Smooth muscle cell (in vitro differentiated cells): ENCODE results near the gene NISCH. TPM values are rescaled to one million over a fixed set of nuclear protein-coding genes. Genes with fewer than 3 reads are reported as not detected.

ENCODE experiments used
- DNase-seq: peaks from one replicate; lab custom pipeline; 2025; ENCODE audit not compliant: unreplicated experiment; lab: John Stamatoyannopoulos, UW
- H2AFZ ChIP-seq: fragments of 200-600 bp; sonication (generic); 2 replicates; pipeline ENCODE4 v1.6.0; 2016; ENCODE audit warnings: antibody characterized with exemption, low read depth, mild to moderate bottlenecking
- H3F3A ChIP-seq: fragments of 200-600 bp; sonication (generic); 2 replicates; pipeline ENCODE4 v1.6.0; 2017; ENCODE audit warnings: antibody characterized with exemption, low read depth
- H3K27ac ChIP-seq: fragments of 200-600 bp; sonication (generic); 2 replicates; pipeline ENCODE4 v1.5.1; 2016; ENCODE audit warnings: low read depth, mild to moderate bottlenecking
- H3K27me3 ChIP-seq: fragments of 200-600 bp; sonication (generic); 2 replicates; pipeline ENCODE4 v1.6.1; 2016; ENCODE audit warnings: low read depth, mild to moderate bottlenecking
- H3K36me3 ChIP-seq: fragments of 200-600 bp; sonication (generic); 2 replicates; pipeline ENCODE4 v1.5.1; 2016; ENCODE audit warnings: low read depth
- H3K4me1 ChIP-seq: fragments of 200-600 bp; sonication (generic); 2 replicates; pipeline ENCODE4 v1.5.1; 2016; ENCODE audit warnings: low read depth
- H3K4me2 ChIP-seq: fragments of 200-600 bp; sonication (generic); 2 replicates; pipeline ENCODE4 v1.6.0; 2016; ENCODE audit warnings: mild to moderate bottlenecking
- H3K4me3 ChIP-seq: fragments of 200-600 bp; sonication (generic); 2 replicates; pipeline ENCODE4 v1.5.1; 2016; ENCODE audit warnings: mild to moderate bottlenecking
- H3K79me2 ChIP-seq: fragments of 200-600 bp; sonication (generic); 2 replicates; pipeline ENCODE4 v1.6.0; 2016; ENCODE audit warnings: low read depth, mild to moderate bottlenecking
- H3K9ac ChIP-seq: fragments of 200-600 bp; sonication (generic); 2 replicates; pipeline ENCODE4 v1.6.0; 2016; ENCODE audit warnings: low read depth
- H3K9me3 ChIP-seq: fragments of 200-600 bp; sonication (generic); replicated peaks from 2 replicates; pipeline ENCODE4 v1.5.1; 2016; ENCODE audit warnings: low read depth
- H4K20me1 ChIP-seq: fragments of 200-600 bp; sonication (generic); 2 replicates; pipeline ENCODE4 v1.6.0; 2016; ENCODE audit warnings: low read depth
- WGBS: methylation state at CpG from one replicate; pipeline ENCODE4 v1.1.7; 2016; ENCODE audit warnings: low lambda C conversion rate; 5-methylcytosine and 5-hydroxymethylcytosine counted together
- polyA plus RNA-seq: library from polyadenylated mRNA; unstranded; fragments of >200 nt; fragmentation: Nextera tagmentation; extraction: Ambion mirVana; gene quantifications from 2 replicates; pipeline ENCODE4 v1.2.1, GENCODE V29; 2016
- total RNA-seq: library from RNA; depleted of rRNA; stranded (reverse); fragments of >200 nt; gene quantifications from 2 replicates; pipeline ENCODE4 v1.2.3, GENCODE V29; 2014
- TF ChIP-seq, protein P1 (sequence below): fragments of 200-600 bp; sonication (generic); IDR thresholded peaks from 2 replicates; pipeline ENCODE4 v1.5.1; 2017; ENCODE audit warnings: borderline replicate concordance, mild to moderate bottlenecking, antibody characterized with exemption; ENCODE audit not compliant: insufficient read depth, poor library complexity, severe bottlenecking

The NISCH gene
- total and polyA plus RNA-seq, 2 experiments from 2014 or later, result 47.3 to 55.2 TPM

DNA sequence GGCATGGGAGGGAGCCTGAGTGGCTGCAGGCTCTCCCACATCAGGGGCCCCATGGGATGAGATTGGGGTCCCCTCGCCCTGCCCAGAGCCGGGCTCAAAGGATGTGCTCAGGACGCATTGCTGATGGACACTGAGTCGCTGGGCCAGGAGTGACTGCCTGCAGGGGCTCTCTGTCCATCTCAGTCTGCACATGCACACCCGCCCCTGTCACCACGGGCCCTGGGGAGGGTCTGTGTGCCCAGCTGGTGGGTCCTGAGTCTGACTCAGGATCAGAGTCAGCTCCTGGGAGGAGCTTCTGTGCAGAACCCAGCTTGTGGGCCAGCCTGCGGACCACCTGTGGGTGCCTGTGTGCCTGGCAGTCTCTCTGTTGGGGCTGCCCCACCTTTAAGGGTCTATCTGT, 57.9 kb downstream of the NISCH start:
- Histone ChIP-seq H2AFZ (no peak overlapping the region), H3K27ac (no peak overlapping the region), H3K27me3 (peaks cover 6% of the 10 kb centered on the region), H3K9ac (no peak overlapping the region), H3K36me3 (no peaks in the 10 kb centered on the region), H3K4me2 (no peak overlapping the region), H3K9me3 (no peaks in the 10 kb centered on the region), H4K20me1 (no peaks in the 10 kb centered on the region), H3K79me2 (no peaks in the 10 kb centered on the region), H3K4me1 (no peaks in the 10 kb centered on the region), H3K4me3 (no peak overlapping the region), H3F3A (no peaks in the 10 kb centered on the region)
- TF ChIP-seq, protein P1, sequence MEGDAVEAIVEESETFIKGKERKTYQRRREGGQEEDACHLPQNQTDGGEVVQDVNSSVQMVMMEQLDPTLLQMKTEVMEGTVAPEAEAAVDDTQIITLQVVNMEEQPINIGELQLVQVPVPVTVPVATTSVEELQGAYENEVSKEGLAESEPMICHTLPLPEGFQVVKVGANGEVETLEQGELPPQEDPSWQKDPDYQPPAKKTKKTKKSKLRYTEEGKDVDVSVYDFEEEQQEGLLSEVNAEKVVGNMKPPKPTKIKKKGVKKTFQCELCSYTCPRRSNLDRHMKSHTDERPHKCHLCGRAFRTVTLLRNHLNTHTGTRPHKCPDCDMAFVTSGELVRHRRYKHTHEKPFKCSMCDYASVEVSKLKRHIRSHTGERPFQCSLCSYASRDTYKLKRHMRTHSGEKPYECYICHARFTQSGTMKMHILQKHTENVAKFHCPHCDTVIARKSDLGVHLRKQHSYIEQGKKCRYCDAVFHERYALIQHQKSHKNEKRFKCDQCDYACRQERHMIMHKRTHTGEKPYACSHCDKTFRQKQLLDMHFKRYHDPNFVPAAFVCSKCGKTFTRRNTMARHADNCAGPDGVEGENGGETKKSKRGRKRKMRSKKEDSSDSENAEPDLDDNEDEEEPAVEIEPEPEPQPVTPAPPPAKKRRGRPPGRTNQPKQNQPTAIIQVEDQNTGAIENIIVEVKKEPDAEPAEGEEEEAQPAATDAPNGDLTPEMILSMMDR, result no peak
- 95% methylated on average over 7 of the region's 7 CpGs for WGBS
- DNase-seq, result no peak

DNA sequence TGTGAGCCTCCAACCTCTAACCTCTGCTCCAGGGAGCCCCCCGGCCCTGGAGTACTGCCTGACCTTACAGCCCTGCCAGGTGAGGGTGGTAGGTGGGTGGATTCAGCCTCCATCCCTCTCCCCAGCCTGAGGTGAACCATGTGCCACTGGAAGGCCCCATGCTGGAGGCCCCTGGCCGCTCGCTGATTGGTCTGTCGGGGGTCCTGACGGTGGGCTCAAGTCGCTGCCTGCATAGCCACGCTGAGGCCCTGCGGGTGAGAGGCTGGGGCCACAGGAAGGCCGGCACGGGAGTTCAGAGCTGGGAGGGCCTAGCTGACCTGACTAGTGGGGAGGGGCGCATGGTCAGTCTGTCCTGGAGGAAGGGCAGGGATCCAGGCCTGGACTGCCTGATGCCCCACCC, 59.2 kb downstream of the NISCH start:
- Histone ChIP-seq H4K20me1 (no peaks in the 10 kb centered on the region), H3K79me2 (no peaks in the 10 kb centered on the region), H3K9ac (no peak overlapping the region), H2AFZ (no peak overlapping the region), H3K4me1 (no peaks in the 10 kb centered on the region), H3K4me3 (no peak overlapping the region), H3K9me3 (no peaks in the 10 kb centered on the region), H3F3A (no peaks in the 10 kb centered on the region), H3K27me3 (peaks cover 6% of the 10 kb centered on the region), H3K4me2 (no peak overlapping the region), H3K27ac (no peak overlapping the region), H3K36me3 (no peaks in the 10 kb centered on the region)
- DNase-seq, result no peak
- WGBS, result 90% methylated on average over 11 of the region's 11 CpGs
- TF ChIP-seq, protein P1, result no peak

DNA sequence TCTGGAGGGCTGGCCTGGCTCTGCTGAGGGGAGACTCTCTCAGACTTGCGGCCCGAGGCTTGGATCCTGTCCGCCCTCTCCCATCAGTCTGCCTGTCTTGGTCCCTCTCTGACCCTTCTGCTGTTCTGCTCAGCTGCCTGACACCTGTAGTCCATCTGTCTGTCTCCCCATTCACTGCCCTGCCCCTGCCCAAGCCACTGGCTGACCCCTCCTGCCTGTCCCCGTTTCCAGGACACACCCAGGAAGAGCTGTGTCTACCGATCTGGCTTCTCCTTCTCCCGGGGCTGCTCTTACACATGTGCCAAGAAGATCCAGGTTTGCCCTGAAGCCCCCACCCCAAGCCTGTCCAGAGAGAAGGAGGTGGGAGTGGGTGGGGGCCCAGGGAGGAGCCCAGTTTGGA, 59.8 kb downstream of the NISCH start:
- Histone ChIP-seq H2AFZ (no peak overlapping the region), H3K79me2 (no peaks in the 10 kb centered on the region), H3K9ac (no peak overlapping the region), H3K4me2 (no peak overlapping the region), H3K4me3 (no peak overlapping the region), H3K27me3 (peaks cover 6% of the 10 kb centered on the region), H3F3A (no peaks in the 10 kb centered on the region), H3K4me1 (no peaks in the 10 kb centered on the region), H4K20me1 (no peaks in the 10 kb centered on the region), H3K36me3 (no peaks in the 10 kb centered on the region), H3K27ac (no peak overlapping the region), H3K9me3 (no peaks in the 10 kb centered on the region)
- no peak for DNase-seq
- TF ChIP-seq, protein P1, result no peak
- WGBS, result 84% methylated on average over 6 of the region's 6 CpGs

DNA sequence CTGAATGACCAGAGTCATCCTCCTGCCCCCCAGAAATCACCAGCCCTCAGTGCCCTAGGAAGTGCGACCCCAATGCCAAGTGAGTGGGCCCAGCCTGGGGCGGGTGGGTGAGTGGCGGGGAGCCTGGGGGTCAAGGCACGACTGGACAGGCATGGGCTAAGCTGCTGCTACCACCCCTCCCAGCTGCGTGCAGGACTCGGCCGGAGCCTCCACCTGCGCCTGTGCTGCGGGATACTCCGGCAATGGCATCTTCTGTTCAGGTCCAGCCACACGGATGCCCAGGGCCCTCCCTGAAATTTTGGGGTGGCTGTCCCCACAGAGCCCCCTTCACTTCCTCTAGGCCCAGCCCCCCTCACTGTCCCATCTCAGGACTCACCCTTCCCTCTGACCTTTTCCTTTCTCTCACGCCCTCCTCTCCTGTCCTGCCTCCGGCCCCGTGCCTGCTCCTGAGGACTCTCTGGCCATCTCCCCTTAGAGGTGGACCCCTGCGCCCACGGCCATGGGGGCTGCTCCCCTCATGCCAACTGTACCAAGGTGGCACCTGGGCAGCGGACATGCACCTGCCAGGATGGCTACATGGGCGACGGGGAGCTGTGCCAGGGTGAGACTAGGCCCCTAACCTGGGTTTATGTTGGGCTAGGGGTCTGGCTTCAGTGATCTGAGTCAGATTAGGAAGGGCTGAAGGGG, 61.2 kb downstream of the NISCH start:
- peaks cover 6% of the 10 kb centered on the region for H3K27me3 ChIP-seq

More for the DNA sequence above, 61.2 kb downstream of the NISCH start:
- Histone ChIP-seq H3K9me3 (no peaks in the 10 kb centered on the region), H4K20me1 (no peaks in the 10 kb centered on the region), H3K4me1 (no peaks in the 10 kb centered on the region), H3K36me3 (no peaks in the 10 kb centered on the region), H3K4me2 (no peak overlapping the region), H3K79me2 (no peaks in the 10 kb centered on the region), H3K4me3 (no peak overlapping the region), H3K9ac (no peak overlapping the region), H3F3A (no peaks in the 10 kb centered on the region), H3K27ac (no peak overlapping the region), H2AFZ (no peak overlapping the region)
- DNase-seq, result no peak
- WGBS, result 96% methylated on average over 18 of the region's 19 CpGs
- TF ChIP-seq, protein P1, result no peak
